GM10266 (cell line): ENCODE measurements around the gene SLC15A1.

Source experiments
- DNase-seq: peaks from one replicate; pipeline ENCODE4 v3.0.0; 2012; ENCODE audit errors: extremely low spot score
- TF ChIP-seq, protein P1 (sequence below): IDR thresholded peaks from 2 replicates; pipeline ENCODE4 v1.5.1; 2012; ENCODE audit warnings: mild to moderate bottlenecking, low read depth; ENCODE audit not compliant: control insufficient read depth, insufficient read depth; ENCODE audit errors: missing control alignments

The SLC15A1 gene

DNA sequence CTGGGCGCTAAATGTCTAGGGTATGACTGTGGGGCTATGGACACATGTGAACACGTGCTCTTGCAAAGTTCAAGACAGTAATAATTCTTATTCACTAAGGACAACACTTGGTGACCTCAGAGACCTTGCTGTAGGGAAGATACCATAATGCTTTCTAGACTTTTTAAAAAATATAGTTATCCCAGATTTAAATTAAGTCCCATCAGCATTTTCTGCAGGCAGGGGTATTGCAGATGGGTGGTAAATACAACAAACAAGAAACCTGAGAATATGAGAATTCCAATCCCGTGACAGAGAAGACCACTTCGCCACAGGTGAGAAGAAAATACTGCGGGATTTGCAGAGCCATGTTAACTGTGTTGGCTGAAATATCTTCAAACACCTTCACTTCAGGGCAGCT lies 65.2 kb downstream of the SLC15A1 start:
- TF ChIP-seq, protein P1, sequence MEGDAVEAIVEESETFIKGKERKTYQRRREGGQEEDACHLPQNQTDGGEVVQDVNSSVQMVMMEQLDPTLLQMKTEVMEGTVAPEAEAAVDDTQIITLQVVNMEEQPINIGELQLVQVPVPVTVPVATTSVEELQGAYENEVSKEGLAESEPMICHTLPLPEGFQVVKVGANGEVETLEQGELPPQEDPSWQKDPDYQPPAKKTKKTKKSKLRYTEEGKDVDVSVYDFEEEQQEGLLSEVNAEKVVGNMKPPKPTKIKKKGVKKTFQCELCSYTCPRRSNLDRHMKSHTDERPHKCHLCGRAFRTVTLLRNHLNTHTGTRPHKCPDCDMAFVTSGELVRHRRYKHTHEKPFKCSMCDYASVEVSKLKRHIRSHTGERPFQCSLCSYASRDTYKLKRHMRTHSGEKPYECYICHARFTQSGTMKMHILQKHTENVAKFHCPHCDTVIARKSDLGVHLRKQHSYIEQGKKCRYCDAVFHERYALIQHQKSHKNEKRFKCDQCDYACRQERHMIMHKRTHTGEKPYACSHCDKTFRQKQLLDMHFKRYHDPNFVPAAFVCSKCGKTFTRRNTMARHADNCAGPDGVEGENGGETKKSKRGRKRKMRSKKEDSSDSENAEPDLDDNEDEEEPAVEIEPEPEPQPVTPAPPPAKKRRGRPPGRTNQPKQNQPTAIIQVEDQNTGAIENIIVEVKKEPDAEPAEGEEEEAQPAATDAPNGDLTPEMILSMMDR, result no peak
- no peak for DNase-seq

DNA sequence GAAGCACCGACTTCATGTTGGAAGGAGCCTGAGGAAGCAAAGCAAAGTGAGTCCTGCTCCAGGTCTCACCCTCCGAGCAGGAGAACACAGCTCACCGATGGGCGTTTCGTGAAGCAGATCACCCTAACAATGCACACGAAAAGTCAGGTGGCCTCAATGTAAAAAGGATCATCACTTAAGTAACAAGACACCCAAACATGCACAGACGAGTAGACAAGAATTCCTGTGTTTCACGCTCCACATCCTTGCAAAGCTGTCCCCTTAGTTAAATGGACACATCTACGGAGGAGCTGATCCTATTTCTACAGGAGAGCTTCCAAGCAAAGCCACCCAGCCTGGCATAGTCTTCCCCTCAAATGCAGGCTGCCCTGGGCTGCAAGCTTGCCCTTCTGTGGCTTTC lies 66.2 kb downstream of the SLC15A1 start:
- TF ChIP-seq, protein P1, result no peak
- no peak for DNase-seq

DNA sequence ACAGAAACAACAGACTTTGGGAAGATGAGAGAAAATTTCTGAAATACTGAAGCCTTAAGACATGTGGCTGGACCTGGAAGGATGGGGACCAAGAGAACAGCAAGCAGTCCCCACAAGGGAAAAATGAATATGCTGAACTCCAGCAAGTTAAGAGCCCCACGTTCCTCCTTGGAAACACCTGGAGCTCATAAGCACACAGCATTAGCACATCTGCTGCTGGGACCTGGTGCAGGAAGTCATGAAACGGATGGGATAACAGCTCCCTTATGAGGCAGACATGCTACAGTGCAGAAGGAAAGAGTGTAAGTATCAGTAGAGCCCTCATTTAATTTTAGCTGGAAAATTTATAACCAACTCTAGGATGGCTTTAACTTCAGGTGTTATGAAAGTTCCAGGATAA lies 67.3 kb downstream of the SLC15A1 start:
- TF ChIP-seq, protein P1, result no peak
- no peak for DNase-seq

GRCh38 chr13:98681049-98681448 lies 71.4 kb downstream of the SLC15A1 start:
- TF ChIP-seq, protein P1, result no peak

DNA sequence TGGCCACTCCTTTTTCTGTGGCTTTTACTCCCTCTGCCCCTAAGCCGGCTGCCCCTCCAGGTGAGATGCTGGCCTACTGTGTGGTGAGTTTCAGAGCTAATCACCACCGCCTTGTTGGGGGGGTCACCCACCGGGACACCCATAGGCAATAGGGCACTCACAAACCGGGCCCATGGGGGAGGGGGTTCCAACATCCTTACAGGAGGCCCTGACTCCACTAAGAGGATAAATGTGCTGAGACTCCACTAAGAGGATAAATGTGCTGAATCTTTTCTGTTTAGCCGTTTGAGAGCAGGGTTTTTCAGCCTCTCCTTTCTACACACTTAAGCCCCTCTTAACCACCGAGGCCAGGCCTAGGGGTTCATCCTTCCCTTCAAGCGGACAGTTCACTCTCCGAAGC lies 73.7 kb downstream of the SLC15A1 start:
- no peak for DNase-seq
- TF ChIP-seq, protein P1, result no peak

More at GRCh38 chr13:98681049-98681448, 71.4 kb downstream of the SLC15A1 start:
- DNase-seq, result no peak

GRCh38 chr13:98677398-98677797 lies 75.1 kb downstream of the SLC15A1 start:
- no peak for DNase-seq
- TF ChIP-seq, protein P1, result no peak

DNA sequence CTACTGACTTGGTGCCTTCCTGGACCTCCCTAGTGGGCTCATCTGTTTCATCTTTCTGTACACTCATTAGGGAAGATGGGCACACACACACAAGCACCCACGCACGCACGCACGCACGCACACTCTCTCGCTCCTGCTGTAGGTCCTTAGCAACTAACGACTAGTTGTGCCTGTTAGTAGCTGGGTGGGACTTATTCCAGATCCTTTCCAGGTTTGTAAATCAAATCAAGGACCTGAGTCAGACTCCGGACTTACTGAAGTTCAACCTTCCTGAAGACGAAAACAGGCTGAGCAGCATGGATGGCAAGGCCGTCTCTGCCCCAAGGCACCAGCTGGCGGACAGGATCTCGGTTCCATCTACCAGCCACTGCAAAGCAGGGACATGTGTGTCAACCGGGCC lies 76.2 kb downstream of the SLC15A1 start:
- no peak for DNase-seq
- TF ChIP-seq, protein P1, result no peak
